Measurements from ENCODE around the gene RNF224. TPM values are rescaled to one million over a fixed set of nuclear protein-coding genes. Genes with fewer than 3 reads are reported as not detected.

The RNF224 gene
- total RNA-seq, 1 donor, result 0.09 TPM

GRCh38 chr9:137214620-137215019 lies 12.7 kb upstream of the RNF224 start:
- DNase-seq (ENCODE audit: low read depth), result no peak
- TF ChIP-seq, protein P1, sequence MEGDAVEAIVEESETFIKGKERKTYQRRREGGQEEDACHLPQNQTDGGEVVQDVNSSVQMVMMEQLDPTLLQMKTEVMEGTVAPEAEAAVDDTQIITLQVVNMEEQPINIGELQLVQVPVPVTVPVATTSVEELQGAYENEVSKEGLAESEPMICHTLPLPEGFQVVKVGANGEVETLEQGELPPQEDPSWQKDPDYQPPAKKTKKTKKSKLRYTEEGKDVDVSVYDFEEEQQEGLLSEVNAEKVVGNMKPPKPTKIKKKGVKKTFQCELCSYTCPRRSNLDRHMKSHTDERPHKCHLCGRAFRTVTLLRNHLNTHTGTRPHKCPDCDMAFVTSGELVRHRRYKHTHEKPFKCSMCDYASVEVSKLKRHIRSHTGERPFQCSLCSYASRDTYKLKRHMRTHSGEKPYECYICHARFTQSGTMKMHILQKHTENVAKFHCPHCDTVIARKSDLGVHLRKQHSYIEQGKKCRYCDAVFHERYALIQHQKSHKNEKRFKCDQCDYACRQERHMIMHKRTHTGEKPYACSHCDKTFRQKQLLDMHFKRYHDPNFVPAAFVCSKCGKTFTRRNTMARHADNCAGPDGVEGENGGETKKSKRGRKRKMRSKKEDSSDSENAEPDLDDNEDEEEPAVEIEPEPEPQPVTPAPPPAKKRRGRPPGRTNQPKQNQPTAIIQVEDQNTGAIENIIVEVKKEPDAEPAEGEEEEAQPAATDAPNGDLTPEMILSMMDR (IDR thresholded peaks at IDR 0.05; ENCODE audit: insufficient read depth, low read length), result no peak
- H3K4me3 ChIP-seq (ENCODE audit: low read depth, low read length), result no peak overlapping the region

DNA sequence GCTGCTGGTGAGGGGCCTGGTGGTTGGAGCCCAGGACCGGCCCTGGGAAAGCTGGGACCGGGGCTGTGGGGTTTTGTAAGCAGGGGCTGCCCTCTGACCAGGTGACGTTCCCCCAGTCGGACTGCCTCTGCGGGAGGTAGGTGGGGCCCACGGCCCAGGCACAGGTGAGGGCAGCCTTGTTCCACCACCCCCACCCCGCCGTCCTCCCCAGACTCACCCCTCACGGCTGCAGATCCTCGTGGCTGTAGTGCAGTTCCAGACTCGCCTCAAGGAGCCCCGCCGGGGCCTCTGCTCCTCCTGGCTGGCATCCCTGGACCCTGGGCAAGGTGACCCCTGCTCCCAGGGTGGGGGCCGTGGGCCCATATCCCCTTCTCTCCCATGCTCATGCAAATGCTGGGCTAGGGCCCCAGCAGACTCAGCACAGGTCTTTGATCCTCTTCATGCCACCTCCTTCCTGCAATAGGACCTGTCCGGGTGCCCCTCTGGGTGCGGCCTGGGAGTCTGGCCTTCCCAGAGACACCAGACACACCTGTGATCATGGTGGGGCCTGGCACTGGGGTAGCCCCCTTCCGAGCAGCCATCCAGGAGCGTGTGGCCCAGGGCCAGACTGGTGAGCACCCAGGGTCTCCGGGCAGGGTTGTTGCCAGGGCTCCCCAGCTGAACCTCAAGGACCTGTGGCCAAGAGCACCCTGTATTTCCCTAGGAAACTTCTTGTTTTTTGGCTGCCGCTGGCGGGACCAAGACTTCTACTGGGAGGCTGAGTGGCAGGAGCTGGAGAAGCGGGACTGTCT lies 11.9 kb upstream of the RNF224 start:
- no peak overlapping the region for H3K4me3 ChIP-seq (ENCODE audit: low read depth, low read length)
- TF ChIP-seq, protein P1 (IDR thresholded peaks at IDR 0.05; ENCODE audit: insufficient read depth, low read length), result no peak
- no peak for DNase-seq (ENCODE audit: low read depth)

DNA sequence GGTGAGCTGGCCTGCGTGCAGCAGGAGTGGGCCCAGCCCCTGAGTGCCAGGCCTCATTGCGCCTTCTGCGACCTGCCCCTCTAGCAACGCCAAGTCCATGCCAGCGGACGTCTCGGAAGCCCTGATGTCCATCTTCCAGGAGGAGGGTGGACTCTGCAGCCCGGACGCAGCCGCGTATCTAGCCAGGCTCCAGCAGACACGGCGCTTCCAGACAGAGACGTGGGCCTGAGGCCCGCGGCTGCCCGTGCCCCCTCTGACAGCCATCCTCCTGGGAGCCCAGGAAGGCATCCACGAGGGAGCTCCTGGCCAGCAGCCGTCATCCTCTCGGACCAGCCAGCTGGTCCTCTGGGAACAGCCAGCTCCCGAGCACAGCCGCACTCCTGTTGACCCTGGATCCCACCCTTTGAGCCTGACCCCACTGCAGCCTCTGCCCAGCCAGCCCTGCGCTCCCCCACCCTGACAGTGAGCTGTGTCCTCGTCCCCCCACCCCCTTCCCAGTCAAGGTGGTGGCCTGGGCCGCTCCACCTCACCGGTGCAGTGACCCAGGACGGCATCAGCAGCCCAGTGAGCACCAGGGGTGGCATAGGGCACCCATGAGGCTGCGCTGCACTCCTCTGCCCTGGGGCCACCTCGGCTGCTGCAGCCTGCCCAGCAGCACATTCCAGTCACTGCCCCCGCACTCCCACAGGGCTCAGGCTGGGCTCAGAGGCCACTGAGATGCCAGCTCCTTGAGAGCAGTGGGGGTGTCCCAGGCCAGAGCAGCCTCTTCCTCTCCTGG lies 10.9 kb upstream of the RNF224 start:
- TF ChIP-seq, protein P1 (IDR thresholded peaks at IDR 0.05; ENCODE audit: insufficient read depth, low read length), result no peak
- DNase-seq (ENCODE audit: low read depth), result no peak
- no peak overlapping the region for H3K4me3 ChIP-seq (ENCODE audit: low read depth, low read length)

- TF ChIP-seq, protein P1 (IDR thresholded peaks at IDR 0.05; ENCODE audit: insufficient read depth, low read length), result no peak
- peak; percentile 24 for DNase-seq (ENCODE audit: low read depth)
- peak overlapping the region; percentile 28 for H3K4me3 ChIP-seq (ENCODE audit: low read depth, low read length)
Measured at GRCh38 chr9:137217276-137218211, 9.8 kb upstream of the RNF224 start.

- no peak overlapping the region for H3K4me3 ChIP-seq (ENCODE audit: low read depth, low read length)
- DNase-seq (ENCODE audit: low read depth), result no peak
- TF ChIP-seq, protein P1 (IDR thresholded peaks at IDR 0.05; ENCODE audit: insufficient read depth, low read length), result no peak
Measured at GRCh38 chr9:137218212-137218753, 9.0 kb upstream of the RNF224 start.

- no peak overlapping the region for H3K4me3 ChIP-seq (ENCODE audit: low read depth, low read length)
- DNase-seq (ENCODE audit: low read depth), result peak; percentile 55
- TF ChIP-seq, protein P1 (IDR thresholded peaks at IDR 0.05; ENCODE audit: insufficient read depth, low read length), result no peak
Measured at GRCh38 chr9:137218754-137219271, 8.5 kb upstream of the RNF224 start.

Measured in fibroblast of the aortic adventitia (primary cell).